K562 (cell line): Measurements from ENCODE around the gene KCNK7. TPM values are rescaled to one million over a fixed set of nuclear protein-coding genes. Genes with fewer than 3 reads are reported as not detected.

ENCODE experiments used
- ARNT ChIP-seq, 2 experiments: fragments of 450-650 bp; IDR thresholded peaks; 2 replicates each; pipeline ENCODE4 v1.6.1; 2016; ENCODE audit warnings: mild to moderate bottlenecking in 1 of 2
- CHD2 ChIP-seq: IDR thresholded peaks from 2 replicates; pipeline ENCODE4 v1.6.1; 2011; ENCODE audit warnings: low read depth, low read length
- ELF1 ChIP-seq: fragments of 200-800 bp; sonication (Bioruptor generic); IDR thresholded peaks from 2 replicates; pipeline ENCODE4 v1.6.1; 2016; ENCODE audit warnings: missing genetic modification characterization, missing compliant biosample characterization
- POLR3G ChIP-seq: IDR thresholded peaks from 2 replicates; pipeline ENCODE4 v1.6.1; 2011; ENCODE audit not compliant: insufficient read length, insufficient replicate concordance; ENCODE audit errors: extremely low read depth
- RCOR1 ChIP-seq, 2 experiments: IDR thresholded peaks; 2 replicates each; pipeline ENCODE4 v1.6.1; 2012; ENCODE audit warnings: low read depth in 2 of 2, low read length in 2 of 2, borderline replicate concordance in 1 of 2, improper control_type of control experiment in 1 of 2
- TAF1 ChIP-seq: IDR thresholded peaks from 2 replicates; pipeline ENCODE4 v1.6.1; 2011; ENCODE audit warnings: mild to moderate bottlenecking, low read length, moderate library complexity; ENCODE audit not compliant: insufficient read depth, control insufficient read depth, severe bottlenecking; ENCODE audit errors: extremely low read depth
- ZNF23 ChIP-seq: fragments of 250-450 bp; sonication (Bioruptor Pico); IDR thresholded peaks from 2 replicates; pipeline ENCODE4 v1.4.0; 2020; ENCODE audit warnings: mild to moderate bottlenecking
- ZSCAN32 ChIP-seq: fragments of 450-650 bp; formaldehyde crosslinking; IDR thresholded peaks from 2 replicates; pipeline ENCODE4 v1.4.0; 2020; ENCODE audit warnings: mild to moderate bottlenecking, moderate library complexity
- polyA plus RNA-seq, 8 experiments: library from polyadenylated mRNA; depleted of rRNA in 4 of 8; stranded (reverse) in 5 of 8; unstranded in 3 of 8; fragments of >200 nt; fragmentation: Nextera tagmentation in 2 of 8; fragmentation: Illumina TruSeq in 1 of 8; extraction: Ambion mirVana in 2 of 8; extraction: Trizol in 1 of 8; gene quantifications; 2 replicates each; pipeline versions ENCODE4 v1.2.1 to v1.2.3, GENCODE V29; 2011 to 2014; ENCODE audit warnings: inconsistent platforms in 1 of 8, missing spikeins in 1 of 8
- total RNA-seq, 7 experiments: library from RNA; depleted of rRNA in 6 of 7; stranded (reverse); fragments of >200 nt in 6 of 7; fragmentation: Illumina TruSeq in 2 of 7; extraction: Trizol in 2 of 7; gene quantifications; 2 replicates each; pipeline versions ENCODE4 v1.2.1 to v1.2.3, GENCODE V29; 2011 to 2021; ENCODE audit warnings: low replicate concordance in 1 of 7
- TF ChIP-seq, protein P1 (sequence below): fragments of 200-800 bp; sonication (Bioruptor generic); IDR thresholded peaks from 2 replicates; pipeline ENCODE4 v1.6.1; 2017; ENCODE audit warnings: missing genetic modification characterization, missing compliant biosample characterization
- TF ChIP-seq, protein P2 (sequence below), 2 experiments: fragments of 450-650 bp in 1 of 2; IDR thresholded peaks; 2 replicates each; pipeline ENCODE4 v1.6.1; 2011 to 2017; ENCODE audit warnings: low read depth in 2 of 2, antibody characterized with exemption in 1 of 2, borderline replicate concordance in 1 of 2, low read length in 1 of 2, mild to moderate bottlenecking in 1 of 2, mixed read lengths in 1 of 2; ENCODE audit not compliant: control insufficient read depth in 1 of 2
- TF ChIP-seq, protein P3 (sequence below): fragments of 250-450 bp; sonication (Bioruptor Pico); IDR thresholded peaks from 2 replicates; pipeline ENCODE4 v1.4.0; 2020
- TF ChIP-seq, protein P4 (sequence below): IDR thresholded peaks from 3 replicates; pipeline ENCODE4 v1.6.1; 2011; ENCODE audit warnings: borderline replicate concordance, mild to moderate bottlenecking, moderate library complexity; ENCODE audit not compliant: insufficient read length; ENCODE audit errors: extremely low read depth

The KCNK7 gene
- total and polyA plus RNA-seq, 9 of the 15 experiments (the other 6 are each of a cell fraction or from before 2014, with no cell fraction given): 0.07 to 0.40 TPM; not detected in 7

DNA sequence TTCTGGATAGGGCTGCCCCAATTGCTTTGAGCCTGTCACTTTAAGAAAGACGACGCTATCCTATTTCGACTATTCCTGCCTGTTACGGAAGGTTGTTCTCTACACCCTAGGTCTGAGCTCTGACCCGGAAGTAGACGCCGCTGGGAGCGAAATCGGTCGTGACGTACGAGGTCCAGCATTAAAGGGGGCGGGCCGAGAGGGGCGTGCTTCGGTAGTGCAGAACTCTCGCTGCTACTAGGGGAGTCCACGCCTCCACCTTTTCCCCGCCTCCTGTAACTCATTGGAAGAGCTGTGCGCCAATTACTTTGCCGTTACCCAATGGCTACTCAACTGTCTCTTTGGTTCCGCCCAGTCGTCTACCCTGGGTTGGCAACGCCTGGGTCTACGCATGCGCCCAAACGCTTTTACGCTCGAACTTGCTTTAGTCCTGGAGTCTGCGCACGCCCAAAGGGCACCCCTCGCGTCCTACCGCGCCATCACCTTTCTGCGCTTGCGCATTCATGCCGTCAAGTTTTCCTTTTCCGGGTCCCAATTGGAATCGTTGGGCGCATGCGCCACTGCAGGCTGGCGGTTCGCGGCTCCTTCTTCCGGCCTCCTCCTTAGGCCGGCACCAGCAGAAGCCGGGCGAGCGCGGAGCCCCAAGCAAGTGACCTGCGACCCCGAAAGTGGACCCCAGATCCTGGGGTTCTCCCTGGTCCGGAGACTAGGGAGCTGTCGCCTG is 19.8 kb upstream of the KCNK7 start, which contains the start of gene PCNX3 (continued):
- TF ChIP-seq ZNF23 (CRISPR knock-in tag) (no peak), RCOR1 (IDR thresholded peaks at IDR 0.05; ENCODE audit: borderline replicate concordance in 1 of 2, low read depth in 2 of 2, low read length in 2 of 2) (peak in 1 of 2 experiments; percentile 42; a peak in 1 of 4 replicates), ELF1 (tag) (peak; percentile 96), TAF1 (peak; percentile 53), POLR3G (no peak), ARNT (IDR thresholded peaks at IDR 0.05) (no peak; a peak in 1 of 4 replicates), ZSCAN32 (CRISPR knock-in tag) (no peak), CHD2 (peak; percentile 88)
- TF ChIP-seq, protein P1, sequence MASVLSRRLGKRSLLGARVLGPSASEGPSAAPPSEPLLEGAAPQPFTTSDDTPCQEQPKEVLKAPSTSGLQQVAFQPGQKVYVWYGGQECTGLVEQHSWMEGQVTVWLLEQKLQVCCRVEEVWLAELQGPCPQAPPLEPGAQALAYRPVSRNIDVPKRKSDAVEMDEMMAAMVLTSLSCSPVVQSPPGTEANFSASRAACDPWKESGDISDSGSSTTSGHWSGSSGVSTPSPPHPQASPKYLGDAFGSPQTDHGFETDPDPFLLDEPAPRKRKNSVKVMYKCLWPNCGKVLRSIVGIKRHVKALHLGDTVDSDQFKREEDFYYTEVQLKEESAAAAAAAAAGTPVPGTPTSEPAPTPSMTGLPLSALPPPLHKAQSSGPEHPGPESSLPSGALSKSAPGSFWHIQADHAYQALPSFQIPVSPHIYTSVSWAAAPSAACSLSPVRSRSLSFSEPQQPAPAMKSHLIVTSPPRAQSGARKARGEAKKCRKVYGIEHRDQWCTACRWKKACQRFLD (CRISPR knock-in tag): no peak
- TF ChIP-seq, protein P2, sequence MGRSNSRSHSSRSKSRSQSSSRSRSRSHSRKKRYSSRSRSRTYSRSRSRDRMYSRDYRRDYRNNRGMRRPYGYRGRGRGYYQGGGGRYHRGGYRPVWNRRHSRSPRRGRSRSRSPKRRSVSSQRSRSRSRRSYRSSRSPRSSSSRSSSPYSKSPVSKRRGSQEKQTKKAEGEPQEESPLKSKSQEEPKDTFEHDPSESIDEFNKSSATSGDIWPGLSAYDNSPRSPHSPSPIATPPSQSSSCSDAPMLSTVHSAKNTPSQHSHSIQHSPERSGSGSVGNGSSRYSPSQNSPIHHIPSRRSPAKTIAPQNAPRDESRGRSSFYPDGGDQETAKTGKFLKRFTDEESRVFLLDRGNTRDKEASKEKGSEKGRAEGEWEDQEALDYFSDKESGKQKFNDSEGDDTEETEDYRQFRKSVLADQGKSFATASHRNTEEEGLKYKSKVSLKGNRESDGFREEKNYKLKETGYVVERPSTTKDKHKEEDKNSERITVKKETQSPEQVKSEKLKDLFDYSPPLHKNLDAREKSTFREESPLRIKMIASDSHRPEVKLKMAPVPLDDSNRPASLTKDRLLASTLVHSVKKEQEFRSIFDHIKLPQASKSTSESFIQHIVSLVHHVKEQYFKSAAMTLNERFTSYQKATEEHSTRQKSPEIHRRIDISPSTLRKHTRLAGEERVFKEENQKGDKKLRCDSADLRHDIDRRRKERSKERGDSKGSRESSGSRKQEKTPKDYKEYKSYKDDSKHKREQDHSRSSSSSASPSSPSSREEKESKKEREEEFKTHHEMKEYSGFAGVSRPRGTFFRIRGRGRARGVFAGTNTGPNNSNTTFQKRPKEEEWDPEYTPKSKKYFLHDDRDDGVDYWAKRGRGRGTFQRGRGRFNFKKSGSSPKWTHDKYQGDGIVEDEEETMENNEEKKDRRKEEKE (IDR thresholded peaks at IDR 0.05; ENCODE audit: borderline replicate concordance in 1 of 2, control insufficient read depth in 1 of 2, low read depth in 2 of 2, low read length in 1 of 2): no peak
- TF ChIP-seq, protein P3, sequence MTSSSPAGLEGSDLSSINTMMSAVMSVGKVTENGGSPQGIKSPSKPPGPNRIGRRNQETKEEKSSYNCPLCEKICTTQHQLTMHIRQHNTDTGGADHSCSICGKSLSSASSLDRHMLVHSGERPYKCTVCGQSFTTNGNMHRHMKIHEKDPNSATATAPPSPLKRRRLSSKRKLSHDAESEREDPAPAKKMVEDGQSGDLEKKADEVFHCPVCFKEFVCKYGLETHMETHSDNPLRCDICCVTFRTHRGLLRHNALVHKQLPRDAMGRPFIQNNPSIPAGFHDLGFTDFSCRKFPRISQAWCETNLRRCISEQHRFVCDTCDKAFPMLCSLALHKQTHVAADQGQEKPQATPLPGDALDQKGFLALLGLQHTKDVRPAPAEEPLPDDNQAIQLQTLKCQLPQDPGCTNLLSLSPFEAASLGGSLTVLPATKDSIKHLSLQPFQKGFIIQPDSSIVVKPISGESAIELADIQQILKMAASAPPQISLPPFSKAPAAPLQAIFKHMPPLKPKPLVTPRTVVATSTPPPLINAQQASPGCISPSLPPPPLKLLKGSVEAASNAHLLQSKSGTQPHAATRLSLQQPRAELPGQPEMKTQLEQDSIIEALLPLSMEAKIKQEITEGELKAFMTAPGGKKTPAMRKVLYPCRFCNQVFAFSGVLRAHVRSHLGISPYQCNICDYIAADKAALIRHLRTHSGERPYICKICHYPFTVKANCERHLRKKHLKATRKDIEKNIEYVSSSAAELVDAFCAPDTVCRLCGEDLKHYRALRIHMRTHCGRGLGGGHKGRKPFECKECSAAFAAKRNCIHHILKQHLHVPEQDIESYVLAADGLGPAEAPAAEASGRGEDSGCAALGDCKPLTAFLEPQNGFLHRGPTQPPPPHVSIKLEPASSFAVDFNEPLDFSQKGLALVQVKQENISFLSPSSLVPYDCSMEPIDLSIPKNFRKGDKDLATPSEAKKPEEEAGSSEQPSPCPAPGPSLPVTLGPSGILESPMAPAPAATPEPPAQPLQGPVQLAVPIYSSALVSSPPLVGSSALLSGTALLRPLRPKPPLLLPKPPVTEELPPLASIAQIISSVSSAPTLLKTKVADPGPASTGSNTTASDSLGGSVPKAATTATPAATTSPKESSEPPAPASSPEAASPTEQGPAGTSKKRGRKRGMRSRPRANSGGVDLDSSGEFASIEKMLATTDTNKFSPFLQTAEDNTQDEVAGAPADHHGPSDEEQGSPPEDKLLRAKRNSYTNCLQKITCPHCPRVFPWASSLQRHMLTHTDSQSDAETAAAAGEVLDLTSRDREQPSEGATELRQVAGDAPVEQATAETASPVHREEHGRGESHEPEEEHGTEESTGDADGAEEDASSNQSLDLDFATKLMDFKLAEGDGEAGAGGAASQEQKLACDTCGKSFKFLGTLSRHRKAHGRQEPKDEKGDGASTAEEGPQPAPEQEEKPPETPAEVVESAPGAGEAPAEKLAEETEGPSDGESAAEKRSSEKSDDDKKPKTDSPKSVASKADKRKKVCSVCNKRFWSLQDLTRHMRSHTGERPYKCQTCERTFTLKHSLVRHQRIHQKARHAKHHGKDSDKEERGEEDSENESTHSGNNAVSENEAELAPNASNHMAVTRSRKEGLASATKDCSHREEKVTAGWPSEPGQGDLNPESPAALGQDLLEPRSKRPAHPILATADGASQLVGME (CRISPR knock-in tag): peak; percentile 65; the same call in 1 of the 2 replicates
- TF ChIP-seq, protein P4, sequence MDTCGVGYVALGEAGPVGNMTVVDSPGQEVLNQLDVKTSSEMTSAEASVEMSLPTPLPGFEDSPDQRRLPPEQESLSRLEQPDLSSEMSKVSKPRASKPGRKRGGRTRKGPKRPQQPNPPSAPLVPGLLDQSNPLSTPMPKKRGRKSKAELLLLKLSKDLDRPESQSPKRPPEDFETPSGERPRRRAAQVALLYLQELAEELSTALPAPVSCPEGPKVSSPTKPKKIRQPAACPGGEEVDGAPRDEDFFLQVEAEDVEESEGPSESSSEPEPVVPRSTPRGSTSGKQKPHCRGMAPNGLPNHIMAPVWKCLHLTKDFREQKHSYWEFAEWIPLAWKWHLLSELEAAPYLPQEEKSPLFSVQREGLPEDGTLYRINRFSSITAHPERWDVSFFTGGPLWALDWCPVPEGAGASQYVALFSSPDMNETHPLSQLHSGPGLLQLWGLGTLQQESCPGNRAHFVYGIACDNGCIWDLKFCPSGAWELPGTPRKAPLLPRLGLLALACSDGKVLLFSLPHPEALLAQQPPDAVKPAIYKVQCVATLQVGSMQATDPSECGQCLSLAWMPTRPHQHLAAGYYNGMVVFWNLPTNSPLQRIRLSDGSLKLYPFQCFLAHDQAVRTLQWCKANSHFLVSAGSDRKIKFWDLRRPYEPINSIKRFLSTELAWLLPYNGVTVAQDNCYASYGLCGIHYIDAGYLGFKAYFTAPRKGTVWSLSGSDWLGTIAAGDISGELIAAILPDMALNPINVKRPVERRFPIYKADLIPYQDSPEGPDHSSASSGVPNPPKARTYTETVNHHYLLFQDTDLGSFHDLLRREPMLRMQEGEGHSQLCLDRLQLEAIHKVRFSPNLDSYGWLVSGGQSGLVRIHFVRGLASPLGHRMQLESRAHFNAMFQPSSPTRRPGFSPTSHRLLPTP: no peak
